GM18498 (cell line): Measurements from ENCODE around the gene RMC1.
"Not testable (repeated sequence)": the region's sequence is repeated elsewhere in the genome, so short reads cannot be mapped to it uniquely, and the experiment has no call there.

Experiments
- ATAC-seq: cut with Tn5 transposase; IDR thresholded peaks from one replicate; pipeline ENCODE4 v1.9.1; 2021; ENCODE audit warnings: mild to moderate bottlenecking, moderate library complexity; ENCODE audit not compliant: unreplicated experiment

The RMC1 gene

DNA sequence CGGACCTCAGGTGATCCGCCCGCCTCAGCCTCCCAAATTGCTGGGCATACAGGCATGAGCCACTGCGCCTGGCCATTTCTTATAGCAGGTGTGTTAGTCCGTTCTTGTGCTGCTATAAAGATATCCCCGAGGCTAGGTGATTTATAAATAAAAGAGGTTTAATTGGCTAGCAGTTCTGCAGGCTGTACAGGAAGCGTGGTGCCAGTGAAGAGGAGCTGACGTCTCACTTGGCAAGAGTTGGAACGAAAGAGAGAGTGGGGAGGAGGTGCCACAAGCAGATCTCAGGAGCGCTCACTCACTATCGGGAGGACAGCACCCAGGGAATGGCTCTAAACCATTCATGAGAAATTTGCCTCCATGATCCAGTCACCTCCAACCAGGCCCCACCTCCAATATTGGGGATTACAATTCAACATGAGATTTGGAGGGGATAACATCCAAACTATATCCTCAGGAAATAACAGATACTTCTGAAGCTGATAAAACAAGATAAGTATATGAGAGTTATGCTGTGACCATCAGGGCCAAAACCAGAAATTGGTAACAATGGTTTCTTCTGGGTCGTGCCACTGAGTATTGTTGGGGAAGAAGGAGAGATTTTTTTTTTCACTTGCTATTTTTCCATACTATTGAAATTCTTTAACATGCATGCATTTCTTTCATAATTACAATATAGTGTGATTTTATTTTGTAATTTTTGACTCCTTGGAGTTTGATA is 7.4 kb upstream of the RMC1 start:
- no peak for ATAC-seq

GRCh38 chr18:23498117-23498516 is 5.2 kb upstream of the RMC1 start:
- no peak for ATAC-seq

DNA sequence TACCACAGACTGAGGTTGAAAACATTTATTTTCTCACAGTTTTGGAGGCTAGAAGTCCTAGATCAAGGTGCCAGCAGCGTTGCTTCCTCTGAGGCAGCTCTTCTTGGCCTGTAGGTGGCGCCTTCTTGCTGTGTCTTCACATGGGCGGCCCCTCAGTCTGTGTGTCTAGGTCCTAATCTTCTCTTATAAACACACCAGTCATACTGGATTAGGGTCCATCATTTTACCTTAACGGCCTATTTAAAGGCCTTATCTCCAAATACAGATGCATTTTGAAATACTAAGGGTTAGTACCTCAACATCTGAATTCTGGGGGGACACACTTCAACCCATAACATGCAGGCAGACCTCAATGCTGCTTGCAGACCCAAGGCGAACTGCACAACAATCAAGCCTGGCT is 4.4 kb upstream of the RMC1 start:
- peak; percentile 36 for ATAC-seq

GRCh38 chr18:23499291-23499781 is 4.0 kb upstream of the RMC1 start:
- ATAC-seq = no peak

- no peak for ATAC-seq
Measured at GRCh38 chr18:23501626-23502025, 1.7 kb upstream of the RMC1 start.

GRCh38 chr18:23502516-23503037 is 734 bp upstream of the RMC1 start:
- no peak for ATAC-seq

DNA sequence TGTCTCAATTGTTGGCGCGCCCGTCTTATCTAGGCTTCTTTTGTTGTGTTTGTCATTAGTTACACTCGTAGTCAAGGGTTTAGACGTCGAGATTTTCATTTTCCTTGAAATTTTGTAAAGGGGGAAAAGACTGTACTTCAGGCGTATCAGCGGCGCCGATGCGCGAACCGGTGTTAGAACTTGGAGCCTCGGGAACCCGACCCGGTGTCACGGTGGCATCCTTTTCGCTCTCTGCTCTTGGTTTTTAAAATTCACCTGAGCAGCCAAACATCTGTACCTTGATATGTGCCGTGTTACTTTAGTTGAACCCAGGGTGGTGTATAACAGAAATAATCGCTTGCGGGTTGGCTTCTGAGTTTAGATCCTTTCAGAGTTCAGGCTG is 643 bp downstream of the RMC1 start:
- ATAC-seq = no peak

DNA sequence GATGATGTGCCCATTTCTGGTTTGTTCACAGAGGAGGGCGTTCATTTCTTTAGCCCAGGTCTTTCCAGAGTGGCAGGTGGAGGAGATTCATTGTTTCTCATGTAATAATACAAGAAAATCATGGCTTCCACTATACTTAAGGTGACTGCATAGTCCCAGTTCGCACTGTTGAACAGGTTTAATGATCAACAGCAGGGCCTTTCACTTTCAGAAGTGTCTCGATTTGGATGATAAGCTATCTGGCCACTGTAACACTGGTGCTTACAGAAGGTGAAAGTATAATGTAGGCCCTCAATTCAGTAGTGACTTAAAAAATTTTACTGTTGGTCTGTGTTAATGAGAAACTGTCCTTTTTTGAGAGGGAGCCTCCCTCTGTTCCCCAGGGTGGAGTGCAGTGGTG is 1.4 kb downstream of the RMC1 start:
- ATAC-seq = peak; percentile 46

DNA sequence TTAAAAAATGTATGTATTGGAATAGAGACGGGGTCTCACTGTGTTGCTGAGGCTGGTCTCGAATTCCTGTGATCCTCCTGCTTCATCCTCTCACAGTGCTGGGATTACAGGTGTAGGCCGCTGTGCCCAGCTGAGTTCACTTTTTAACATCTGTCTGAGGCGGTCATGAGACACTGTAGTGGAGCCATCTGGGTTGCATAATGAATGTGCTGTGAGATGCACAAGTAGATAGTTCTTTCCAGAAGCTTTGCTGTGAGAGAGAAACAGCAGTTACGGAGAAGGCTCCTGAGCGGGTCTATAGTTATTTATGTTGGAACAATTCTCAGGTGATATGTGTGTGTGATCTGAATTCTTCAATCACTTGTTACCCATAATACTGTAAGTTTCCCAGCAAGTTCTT is 3.1 kb downstream of the RMC1 start:
- no peak for ATAC-seq

DNA sequence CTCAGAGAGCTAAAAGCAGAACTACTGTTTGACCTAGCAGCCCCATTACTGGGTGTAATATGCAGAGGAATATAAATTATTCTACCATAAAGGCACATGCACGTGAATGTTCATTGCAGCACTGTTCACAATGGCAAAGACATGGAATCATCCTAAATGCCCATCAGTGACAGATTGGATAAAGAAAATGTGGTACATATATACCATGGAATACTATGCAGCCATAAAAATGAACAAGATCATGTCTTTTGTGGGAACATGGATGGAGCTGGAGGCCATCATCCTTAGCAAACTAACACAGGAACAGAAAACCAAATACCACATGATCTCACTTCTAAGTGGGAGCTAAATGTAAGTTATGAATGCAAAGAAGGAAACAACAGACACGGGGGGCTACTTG is 7.6 kb downstream of the RMC1 start:
- ATAC-seq = not testable (repeated sequence)

- not testable (repeated sequence) for ATAC-seq
Measured at GRCh38 chr18:23512216-23512615, 8.9 kb downstream of the RMC1 start.

- ATAC-seq = no peak
Measured at GRCh38 chr18:23512641-23513040, 9.3 kb downstream of the RMC1 start.

DNA sequence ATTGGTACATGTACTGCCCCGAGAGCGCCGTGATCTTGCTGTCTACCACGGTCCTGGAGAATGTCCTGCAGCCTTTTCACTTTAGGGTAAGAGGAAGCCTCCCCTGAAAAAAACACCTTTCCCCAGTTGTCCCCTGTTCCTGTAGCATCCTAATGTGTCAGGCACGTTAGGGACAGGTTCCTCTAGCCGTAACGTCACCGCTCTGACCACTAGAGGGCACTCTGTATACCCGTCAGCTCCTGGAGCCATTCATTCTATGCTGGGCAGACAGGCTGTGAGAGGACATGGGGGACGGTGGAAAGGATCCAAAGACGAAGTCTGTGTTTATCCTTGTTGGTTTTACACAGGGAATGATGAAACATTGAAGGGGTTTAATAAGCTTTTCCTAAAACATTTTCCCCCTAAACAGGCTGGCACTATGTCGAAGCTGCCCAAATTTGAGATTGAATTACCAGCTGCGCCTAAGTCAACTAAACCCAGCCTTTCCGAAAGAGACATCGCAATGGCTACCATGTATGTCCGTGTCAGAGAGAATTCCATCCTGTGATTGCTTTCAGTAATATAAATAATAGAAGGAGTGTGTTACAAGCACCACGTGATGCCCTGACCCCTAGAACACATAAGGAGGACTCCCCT is 12.7 kb downstream of the RMC1 start:
- ATAC-seq = peak; percentile 88

DNA sequence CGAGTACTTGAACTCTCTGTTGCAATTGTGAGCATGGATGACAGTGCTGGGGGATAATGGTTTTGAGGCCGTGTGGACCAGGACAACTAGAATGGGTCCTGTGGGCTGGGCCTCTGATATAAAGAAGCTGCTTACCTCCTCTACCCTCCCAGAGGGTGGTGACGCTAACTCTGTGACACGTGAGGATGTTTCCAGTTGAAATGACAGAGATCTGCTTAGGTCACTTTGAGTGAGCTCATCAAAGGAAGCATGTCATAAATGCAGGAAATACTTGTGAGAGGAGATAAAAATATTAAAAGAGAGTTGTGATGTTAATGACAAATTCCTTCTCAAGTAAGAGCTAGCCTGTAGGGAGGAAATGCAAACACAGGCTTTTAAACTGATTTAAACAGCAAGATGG is 16.4 kb downstream of the RMC1 start:
- ATAC-seq = no peak

GRCh38 chr18:23521271-23521670 is 18.0 kb downstream of the RMC1 start:
- no peak for ATAC-seq

DNA sequence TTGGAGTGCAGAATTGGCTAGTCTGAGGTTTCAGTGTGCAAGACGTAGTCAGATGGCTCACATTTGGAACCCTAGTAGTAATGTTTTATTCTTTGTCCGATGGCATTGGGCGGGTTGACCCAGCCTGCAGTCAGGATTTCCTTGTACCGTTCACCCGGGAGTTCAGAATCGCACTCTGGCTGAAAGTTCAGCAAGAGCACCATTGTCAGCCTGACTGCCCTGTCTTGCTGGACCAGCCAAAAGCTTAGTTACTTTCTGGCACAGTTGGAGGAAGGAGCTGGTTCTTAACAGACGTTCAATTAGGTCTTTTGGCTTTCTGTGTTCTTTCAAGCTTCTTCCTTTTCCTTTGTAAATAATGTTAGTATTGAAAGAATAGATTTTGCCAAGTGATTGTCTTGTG is 18.6 kb downstream of the RMC1 start:
- no peak for ATAC-seq

GRCh38 chr18:23523429-23524212 is 20.3 kb downstream of the RMC1 start:
- ATAC-seq = no peak

GRCh38 chr18:23524213-23524707 is 20.9 kb downstream of the RMC1 start:
- no peak for ATAC-seq

DNA sequence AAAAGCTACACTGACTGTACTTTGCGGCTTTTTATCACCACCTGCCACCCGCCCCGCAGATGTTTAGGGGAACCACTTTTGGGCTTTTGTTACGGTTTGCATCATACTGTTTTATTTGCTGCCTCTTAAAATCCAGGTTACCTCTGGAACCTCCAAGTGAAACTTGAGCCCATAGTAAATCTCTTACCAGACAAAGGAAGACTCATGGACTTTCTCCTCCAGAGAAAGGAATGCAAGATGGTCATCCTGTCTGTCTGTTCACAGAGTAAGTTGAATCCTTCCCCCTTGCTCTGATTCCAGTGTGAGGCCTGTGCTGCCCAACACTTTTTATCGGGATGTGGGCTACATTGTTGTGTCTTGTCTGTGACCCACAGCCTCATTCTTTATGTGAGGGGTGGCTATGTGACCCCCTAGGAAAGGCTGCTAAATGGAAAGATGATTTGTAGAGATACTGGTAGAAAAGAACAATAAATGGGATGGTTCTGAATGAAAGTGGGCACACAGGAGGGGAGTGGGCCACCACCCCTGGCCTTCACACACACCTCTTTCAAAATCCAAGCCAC is 23.3 kb downstream of the RMC1 start:
- ATAC-seq = no peak

- ATAC-seq = no peak
Measured at GRCh38 chr18:23528580-23529472, 25.5 kb downstream of the RMC1 start.
